ENCODE data around the gene PTN. TPM values are rescaled to one million over a fixed set of nuclear protein-coding genes. Genes with fewer than 3 reads are reported as not detected.

Gene PTN
- total and polyA plus RNA-seq, 2 of the 13 experiments (the other 11 are each of a cell fraction or from before 2014, with no cell fraction given) = not detected

DNA sequence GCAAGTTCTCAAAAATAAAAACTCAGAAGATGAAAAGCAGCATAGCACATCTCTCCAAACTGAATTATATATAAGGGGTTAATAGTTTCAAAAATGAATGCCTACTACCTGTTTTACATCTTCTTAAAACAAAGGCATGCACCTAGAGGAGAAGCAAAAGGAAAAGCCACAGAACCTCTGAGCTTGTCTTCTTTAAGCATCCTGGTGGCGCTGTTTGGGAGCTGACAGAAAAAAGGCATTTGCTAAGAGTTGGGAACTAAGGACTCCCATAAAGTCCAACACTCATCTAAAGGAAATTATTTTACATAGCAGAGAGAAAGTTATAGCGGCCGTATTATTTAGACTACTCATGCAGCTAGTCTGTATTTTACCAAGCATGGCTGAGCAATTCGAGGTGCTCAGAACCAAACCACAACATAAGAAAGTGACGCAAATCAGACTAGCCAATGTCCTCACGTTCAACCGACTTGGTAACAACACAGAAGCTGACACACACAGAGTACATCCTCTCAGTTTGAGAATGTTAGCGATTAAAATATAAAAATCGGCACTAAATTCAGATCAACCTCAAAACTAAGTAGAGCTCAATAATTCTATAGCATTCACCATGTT, 38.8 kb downstream of the PTN start:
- POLR2A ChIA-PET = no interaction called here
- no peaks in the 10 kb centered on the region for H3K36me3 ChIP-seq (replicated peaks in 1 of 2; ENCODE audit: control insufficient read depth in 1 of 2, insufficient read depth in 2 of 2, low read length in 2 of 2)
- H3K27me3 ChIP-seq (ENCODE audit: control insufficient read depth in 1 of 2, insufficient read depth in 2 of 2, low read length in 2 of 2) = no peaks in the 10 kb centered on the region; a peak in 1 of 5 replicates
- intact Hi-C loops (cut with micrococcal nuclease; ENCODE audit: unreplicated experiment) = no loop called here
- no peaks in the 10 kb centered on the region for H3K79me2 ChIP-seq (ENCODE audit: insufficient read depth, low read length)
- CTCF ChIA-PET (ENCODE audit: low intra/inter-chr PET ratio, low total read pairs) = no interaction called here
- no peak overlapping the region for H3K4me2 ChIP-seq (ENCODE audit: low read depth, low read length)
- BruUV-seq (replicated peaks) = no TSS peak
- DNase-seq (ENCODE audit: low spot score) = no peak
- no peak overlapping the region for H2AFZ ChIP-seq (ENCODE audit: low read length)
- H3K9ac ChIP-seq (ENCODE audit: insufficient read depth, low read depth, low read length) = no peak overlapping the region
- H3K4me3 ChIP-seq (replicated peaks in 1 of 3; ENCODE audit: insufficient read depth in 1 of 3, low read depth in 2 of 3, low read length in 3 of 3) = no peak overlapping the region
- WGBS (ENCODE audit: low lambda C conversion rate) = 24% methylated on average over 9 of the region's 9 CpGs
- no peaks in the 10 kb centered on the region for H4K20me1 ChIP-seq (ENCODE audit: insufficient read depth, low read length)
- no peaks in the 10 kb centered on the region for H3K9me3 ChIP-seq (ENCODE audit: low read length)
- TF ChIP-seq ZSCAN22 (CRISPR knock-in tag; IDR thresholded peaks at IDR 0.05) = no peak
- TF ChIP-seq, protein P1, sequence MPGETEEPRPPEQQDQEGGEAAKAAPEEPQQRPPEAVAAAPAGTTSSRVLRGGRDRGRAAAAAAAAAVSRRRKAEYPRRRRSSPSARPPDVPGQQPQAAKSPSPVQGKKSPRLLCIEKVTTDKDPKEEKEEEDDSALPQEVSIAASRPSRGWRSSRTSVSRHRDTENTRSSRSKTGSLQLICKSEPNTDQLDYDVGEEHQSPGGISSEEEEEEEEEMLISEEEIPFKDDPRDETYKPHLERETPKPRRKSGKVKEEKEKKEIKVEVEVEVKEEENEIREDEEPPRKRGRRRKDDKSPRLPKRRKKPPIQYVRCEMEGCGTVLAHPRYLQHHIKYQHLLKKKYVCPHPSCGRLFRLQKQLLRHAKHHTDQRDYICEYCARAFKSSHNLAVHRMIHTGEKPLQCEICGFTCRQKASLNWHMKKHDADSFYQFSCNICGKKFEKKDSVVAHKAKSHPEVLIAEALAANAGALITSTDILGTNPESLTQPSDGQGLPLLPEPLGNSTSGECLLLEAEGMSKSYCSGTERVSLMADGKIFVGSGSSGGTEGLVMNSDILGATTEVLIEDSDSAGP (CRISPR knock-in tag; IDR thresholded peaks at IDR 0.05; ENCODE audit: borderline replicate concordance) = no peak
- TF ChIP-seq GPN1 (CRISPR knock-in tag; IDR thresholded peaks at IDR 0.05; ENCODE audit: borderline replicate concordance) = no peak
- no peak for TF ChIP-seq RXRA (CRISPR knock-in tag; IDR thresholded peaks at IDR 0.05)
- TF ChIP-seq ZBTB2 (CRISPR knock-in tag; IDR thresholded peaks at IDR 0.05; ENCODE audit: low read depth) = no peak
- no peak for TF ChIP-seq ATAD3A (CRISPR knock-in tag; IDR thresholded peaks at IDR 0.05)
- TF ChIP-seq ETV5 (CRISPR knock-in tag; IDR thresholded peaks at IDR 0.05; ENCODE audit: borderline replicate concordance) = no peak
- TF ChIP-seq EP300 (IDR thresholded peaks at IDR 0.05; ENCODE audit: low read depth in 2 of 2, low read length in 2 of 2) = no peak
- TF ChIP-seq EP300 (CRISPR knock-in tag; IDR thresholded peaks at IDR 0.05; ENCODE audit: borderline replicate concordance) = no peak
- no peak for TF ChIP-seq ATM (IDR thresholded peaks at IDR 0.05; ENCODE audit: borderline replicate concordance)
- TF ChIP-seq RELA (CRISPR knock-in tag; IDR thresholded peaks at IDR 0.05) = no peak
- TF ChIP-seq MXD1 (CRISPR knock-in tag; IDR thresholded peaks at IDR 0.05) = no peak
- no peak for TF ChIP-seq CAMTA2 (CRISPR knock-in tag; IDR thresholded peaks at IDR 0.05; ENCODE audit: borderline replicate concordance)
- no peak for TF ChIP-seq ZNF678 (CRISPR knock-in tag; IDR thresholded peaks at IDR 0.05)
- TF ChIP-seq, protein P2, sequence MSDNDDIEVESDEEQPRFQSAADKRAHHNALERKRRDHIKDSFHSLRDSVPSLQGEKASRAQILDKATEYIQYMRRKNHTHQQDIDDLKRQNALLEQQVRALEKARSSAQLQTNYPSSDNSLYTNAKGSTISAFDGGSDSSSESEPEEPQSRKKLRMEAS (IDR thresholded peaks at IDR 0.05) = no peak
- TF ChIP-seq PITX1 (CRISPR knock-in tag; IDR thresholded peaks at IDR 0.05) = no peak
- no peak for TF ChIP-seq GMEB2 (CRISPR knock-in tag; IDR thresholded peaks at IDR 0.05; ENCODE audit: low read depth)
- no peak for ATAC-seq
- no peak for FAIRE-seq
- H3K4me1 ChIP-seq (ENCODE audit: insufficient read depth, low read length) = no peaks in the 10 kb centered on the region
- no peak overlapping the region for H3K27ac ChIP-seq (ENCODE audit: extremely low read length, insufficient read depth, low read length)
- in situ Hi-C loops (cut with HindIII; ENCODE audit: extremely low pct_ligation_motif_present, low pct_unique_long_range_greater_than_20kb) = no loop called here

All from HepG2 (cell line).